HEK293 (cell line): Measurements from ENCODE around the gene INSYN2B.

Source experiments
- BCL11A ChIP-seq: fragments of 450-650 bp; formaldehyde crosslinking; IDR thresholded peaks from 2 replicates; pipeline ENCODE4 v1.5.1; 2016; ENCODE audit warnings: low read depth, missing biosample characterization, missing genetic modification characterization
- ZNF121 ChIP-seq: fragments of 450-650 bp; formaldehyde crosslinking; IDR thresholded peaks from 2 replicates; pipeline ENCODE4 v1.5.1; 2016; ENCODE audit warnings: missing biosample characterization, missing genetic modification characterization
- ZNF146 ChIP-seq: fragments of 450-650 bp; formaldehyde crosslinking; IDR thresholded peaks from 2 replicates; pipeline ENCODE4 v1.5.1; 2016; ENCODE audit warnings: missing biosample characterization, missing genetic modification characterization
- ZNF398 ChIP-seq: fragments of 450-650 bp; formaldehyde crosslinking; IDR thresholded peaks from 2 replicates; pipeline ENCODE4 v1.5.1; 2017; ENCODE audit warnings: missing biosample characterization, missing genetic modification characterization
- ZNF510 ChIP-seq: fragments of 450-650 bp; formaldehyde crosslinking; IDR thresholded peaks from 2 replicates; pipeline ENCODE4 v1.5.1; 2018; ENCODE audit warnings: mild to moderate bottlenecking, missing genetic modification characterization, missing biosample characterization; ENCODE audit not compliant: insufficient replicate concordance
- ZNF701 ChIP-seq: fragments of 450-650 bp; formaldehyde crosslinking; IDR thresholded peaks from 2 replicates; pipeline ENCODE4 v1.5.1; 2016; ENCODE audit warnings: missing biosample characterization, missing genetic modification characterization
- ZNF747 ChIP-seq: fragments of 450-650 bp; formaldehyde crosslinking; IDR thresholded peaks from 2 replicates; pipeline ENCODE4 v1.5.1; 2016; ENCODE audit warnings: missing biosample characterization, missing genetic modification characterization
- TF ChIP-seq, protein P1 (sequence below): fragments of 450-650 bp; formaldehyde crosslinking; IDR thresholded peaks from 2 replicates; pipeline ENCODE4 v1.5.1; 2016; ENCODE audit warnings: missing biosample characterization, missing genetic modification characterization

GRCh38 chr5:169904059-169904458 is 76.2 kb downstream of the INSYN2B start:
- no peak for TF ChIP-seq ZNF701 (tag by site-specific recombination)
- no peak for TF ChIP-seq ZNF146 (tag by site-specific recombination)
- TF ChIP-seq, protein P1, sequence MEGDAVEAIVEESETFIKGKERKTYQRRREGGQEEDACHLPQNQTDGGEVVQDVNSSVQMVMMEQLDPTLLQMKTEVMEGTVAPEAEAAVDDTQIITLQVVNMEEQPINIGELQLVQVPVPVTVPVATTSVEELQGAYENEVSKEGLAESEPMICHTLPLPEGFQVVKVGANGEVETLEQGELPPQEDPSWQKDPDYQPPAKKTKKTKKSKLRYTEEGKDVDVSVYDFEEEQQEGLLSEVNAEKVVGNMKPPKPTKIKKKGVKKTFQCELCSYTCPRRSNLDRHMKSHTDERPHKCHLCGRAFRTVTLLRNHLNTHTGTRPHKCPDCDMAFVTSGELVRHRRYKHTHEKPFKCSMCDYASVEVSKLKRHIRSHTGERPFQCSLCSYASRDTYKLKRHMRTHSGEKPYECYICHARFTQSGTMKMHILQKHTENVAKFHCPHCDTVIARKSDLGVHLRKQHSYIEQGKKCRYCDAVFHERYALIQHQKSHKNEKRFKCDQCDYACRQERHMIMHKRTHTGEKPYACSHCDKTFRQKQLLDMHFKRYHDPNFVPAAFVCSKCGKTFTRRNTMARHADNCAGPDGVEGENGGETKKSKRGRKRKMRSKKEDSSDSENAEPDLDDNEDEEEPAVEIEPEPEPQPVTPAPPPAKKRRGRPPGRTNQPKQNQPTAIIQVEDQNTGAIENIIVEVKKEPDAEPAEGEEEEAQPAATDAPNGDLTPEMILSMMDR (tag by site-specific recombination), result no peak
- TF ChIP-seq ZNF121 (tag by site-specific recombination), result no peak
- TF ChIP-seq ZNF747 (tag by site-specific recombination), result no peak
- no peak for TF ChIP-seq ZNF510 (tag by site-specific recombination)
- no peak for TF ChIP-seq ZNF398 (tag by site-specific recombination)
- no peak for TF ChIP-seq BCL11A (tag by site-specific recombination)
